Stimulated activated CD8-positive, alpha-beta memory T cell treated with anti-CD3 and anti-CD28 coated beads, Interleukin-12 subunit alpha, Interleukin-12 subunit beta, amount 100 ng/mL, for 24 hours (primary cell): ENCODE results near the gene IL1RAPL2.
"Not testable (repeated sequence)": the region's sequence is repeated elsewhere in the genome, so short reads cannot be mapped to it uniquely, and the experiment has no call there.

Source experiments
- DNase-seq: peaks from one replicate; pipeline ENCODE4 v3.0.0-alpha.2; 2020; ENCODE audit errors: extremely low read depth

The IL1RAPL2 gene

GRCh38 chrX:105796877-105797276, 1230.9 kb downstream of the IL1RAPL2 start:
- not testable (repeated sequence) for DNase-seq

- no peak for DNase-seq
Observed at GRCh38 chrX:105803891-105804290, 1237.9 kb downstream of the IL1RAPL2 start.

DNA sequence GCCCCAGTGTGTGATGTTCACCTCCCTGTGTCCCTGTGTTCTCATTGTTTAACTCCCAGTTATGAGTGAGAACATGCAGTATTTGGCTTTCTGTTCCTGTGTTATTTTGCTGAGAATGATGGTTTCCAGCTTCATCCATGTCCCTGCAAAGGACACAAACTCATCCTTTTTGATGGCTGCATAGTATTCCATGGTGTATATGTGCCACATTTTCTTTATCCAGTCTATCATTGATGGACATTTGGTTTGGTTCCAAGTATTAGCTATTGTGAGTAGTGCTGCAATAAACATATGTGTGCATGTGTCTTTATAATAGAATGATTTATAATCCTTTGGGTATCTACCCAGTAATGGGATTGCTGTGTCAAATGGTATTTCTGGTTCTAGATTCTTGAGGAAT, 1239.7 kb downstream of the IL1RAPL2 start:
- not testable (repeated sequence) for DNase-seq

GRCh38 chrX:105816517-105816916, 1250.5 kb downstream of the IL1RAPL2 start:
- DNase-seq = no peak
